Mucosa of descending colon (tissue), 3 donors: ENCODE measurements around the gene ADAMTS8. TPM values are rescaled to one million over a fixed set of nuclear protein-coding genes. Genes with fewer than 3 reads are reported as not detected.

Experiments used
- ATAC-seq: fragments of 200-7000 bp; cut with Tn5 transposase; one replicate; pipeline ENCODE4 v1.9.1; 2020; ENCODE audit warnings: mild to moderate bottlenecking, moderate library complexity
- DNase-seq, 3 donors: peaks; one replicate each; pipeline ENCODE4 v3.0.0-alpha.2; 2020
- H3K36me3 ChIP-seq: fragments of 200-600 bp; one replicate; pipeline ENCODE4 v1.8.0; 2021; ENCODE audit warnings: low read depth, mild to moderate bottlenecking
- H3K4me1 ChIP-seq: fragments of 200-600 bp; one replicate; pipeline ENCODE4 v1.8.0; 2021; ENCODE audit warnings: low read depth, mild to moderate bottlenecking
- H3K4me3 ChIP-seq: fragments of 200-600 bp; one replicate; pipeline ENCODE4 v1.8.0; 2021; ENCODE audit warnings: mild to moderate bottlenecking
- H3K9me3 ChIP-seq: fragments of 200-600 bp; one replicate; pipeline ENCODE4 v1.8.0; 2021; ENCODE audit warnings: mild to moderate bottlenecking
- intact Hi-C, 2 donors: fragments of 100-400 bp; cut with DNase I in 1 of 2; cut with micrococcal nuclease in 1 of 2; formaldehyde crosslinking; loops; one replicate each; pipeline versions ENCODE4 v1.11.0 to v1.11.1; 2022; cut with DNase I, micrococcal nuclease
- total RNA-seq, 3 donors: library from RNA; stranded (reverse); fragmentation: NEBNext Ultra II Directional in 2 of 3; extraction: Animal tissue kit (Norgen Biotek cat#: 25700) in 2 of 3; gene quantifications; one replicate each; pipeline versions ENCODE4 v1.2.1 to v1.2.4, GENCODE V29; 2021 to 2023
- TF ChIP-seq, protein P1 (sequence below): fragments of 200-600 bp; IDR thresholded peaks from one replicate; pipeline ENCODE4 v1.8.0; 2022; ENCODE audit warnings: antibody characterized with exemption, mild to moderate bottlenecking
- donor health status: DM: no; HTN: no; CAD: no; lungs with moderate emphysema.
- donor health status: DM: no; HTN: no; CAD: no.
- donor health status: DM: no; HTN: yes; CAD: no.

The ADAMTS8 gene
- total RNA-seq, 3 donors from 2014 or later: 0.38 to 10.5 (median 2.6) TPM

DNA sequence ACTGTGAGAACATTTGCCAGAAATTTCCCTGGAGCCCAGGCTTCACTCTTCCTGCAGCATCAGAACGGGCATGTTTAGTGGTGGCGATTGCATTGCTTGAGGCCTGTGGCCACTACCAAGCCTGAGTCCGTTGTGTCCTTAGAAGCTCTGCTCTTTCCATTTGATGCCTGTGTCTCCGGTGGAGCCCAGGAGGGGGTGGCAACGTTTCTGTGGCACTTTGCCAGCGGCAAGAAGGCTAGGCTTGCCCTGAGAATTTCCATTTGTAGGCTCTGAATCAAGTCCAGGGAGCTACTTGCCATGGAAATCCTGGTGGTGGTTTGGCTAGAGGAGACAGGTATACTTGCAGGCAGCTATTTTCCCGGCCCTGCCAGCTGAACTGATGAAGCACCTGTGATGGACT lies 47.1 kb downstream of the ADAMTS8 start:
- intact Hi-C loops: no loop called here
- Histone ChIP-seq H3K4me3 (no peak overlapping the region), H3K9me3 (no peaks in the 10 kb centered on the region), H3K36me3 (no peaks in the 10 kb centered on the region), H3K4me1 (no peaks in the 10 kb centered on the region)
- TF ChIP-seq, protein P1, sequence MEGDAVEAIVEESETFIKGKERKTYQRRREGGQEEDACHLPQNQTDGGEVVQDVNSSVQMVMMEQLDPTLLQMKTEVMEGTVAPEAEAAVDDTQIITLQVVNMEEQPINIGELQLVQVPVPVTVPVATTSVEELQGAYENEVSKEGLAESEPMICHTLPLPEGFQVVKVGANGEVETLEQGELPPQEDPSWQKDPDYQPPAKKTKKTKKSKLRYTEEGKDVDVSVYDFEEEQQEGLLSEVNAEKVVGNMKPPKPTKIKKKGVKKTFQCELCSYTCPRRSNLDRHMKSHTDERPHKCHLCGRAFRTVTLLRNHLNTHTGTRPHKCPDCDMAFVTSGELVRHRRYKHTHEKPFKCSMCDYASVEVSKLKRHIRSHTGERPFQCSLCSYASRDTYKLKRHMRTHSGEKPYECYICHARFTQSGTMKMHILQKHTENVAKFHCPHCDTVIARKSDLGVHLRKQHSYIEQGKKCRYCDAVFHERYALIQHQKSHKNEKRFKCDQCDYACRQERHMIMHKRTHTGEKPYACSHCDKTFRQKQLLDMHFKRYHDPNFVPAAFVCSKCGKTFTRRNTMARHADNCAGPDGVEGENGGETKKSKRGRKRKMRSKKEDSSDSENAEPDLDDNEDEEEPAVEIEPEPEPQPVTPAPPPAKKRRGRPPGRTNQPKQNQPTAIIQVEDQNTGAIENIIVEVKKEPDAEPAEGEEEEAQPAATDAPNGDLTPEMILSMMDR: no peak
- DNase-seq (no peak), ATAC-seq (no peak)

DNA sequence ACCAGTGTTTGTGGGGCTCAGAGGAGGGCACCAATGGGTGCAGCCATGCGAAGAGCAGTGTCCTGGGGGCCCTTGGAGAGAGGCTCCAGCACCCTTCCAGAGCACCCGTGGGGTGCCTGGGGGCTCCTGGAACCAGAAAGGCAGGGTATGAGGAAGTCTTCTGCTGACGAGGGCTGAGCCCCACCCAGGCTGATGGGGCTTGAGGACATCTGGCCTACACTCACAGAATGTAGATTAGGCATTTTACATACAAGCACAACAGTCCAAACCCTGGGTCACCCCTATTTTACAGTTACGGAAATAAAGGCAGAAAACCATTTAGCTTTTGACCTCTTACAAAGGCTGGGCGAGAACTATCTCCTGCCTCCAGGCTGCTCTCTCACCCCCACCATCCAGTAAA lies 47.6 kb downstream of the ADAMTS8 start:
- H3K9me3 ChIP-seq: no peaks in the 10 kb centered on the region
- H3K4me1 ChIP-seq: no peaks in the 10 kb centered on the region
- TF ChIP-seq, protein P1: no peak
- ATAC-seq (no peak), DNase-seq (no peak)
- no peaks in the 10 kb centered on the region for H3K36me3 ChIP-seq
- H3K4me3 ChIP-seq: no peak overlapping the region
- intact Hi-C loops: no loop called here

DNA sequence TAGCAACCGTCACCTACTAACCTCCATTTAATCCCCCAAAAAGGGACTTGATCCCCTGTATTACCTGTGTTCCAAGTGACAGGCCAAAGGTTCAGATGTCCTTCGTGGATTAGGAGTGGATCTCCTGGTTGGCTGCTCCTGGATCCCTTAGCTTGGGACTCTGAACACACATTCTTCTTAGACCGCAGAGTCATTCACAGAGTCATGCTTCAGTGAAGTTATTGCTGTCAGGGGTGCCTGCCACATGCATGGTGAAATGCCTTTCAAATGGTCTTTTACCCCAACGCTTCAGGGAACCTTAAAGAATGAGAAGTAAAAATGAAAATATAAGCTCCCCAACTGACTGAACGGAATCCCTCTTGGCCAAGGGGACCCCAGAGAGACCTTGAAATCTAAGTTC lies 49.1 kb downstream of the ADAMTS8 start:
- Histone ChIP-seq H3K9me3 (no peaks in the 10 kb centered on the region), H3K4me1 (no peaks in the 10 kb centered on the region), H3K4me3 (no peak overlapping the region), H3K36me3 (no peaks in the 10 kb centered on the region)
- intact Hi-C loops: no loop called here
- no peak for DNase-seq
- TF ChIP-seq, protein P1: no peak
- no peak for ATAC-seq

DNA sequence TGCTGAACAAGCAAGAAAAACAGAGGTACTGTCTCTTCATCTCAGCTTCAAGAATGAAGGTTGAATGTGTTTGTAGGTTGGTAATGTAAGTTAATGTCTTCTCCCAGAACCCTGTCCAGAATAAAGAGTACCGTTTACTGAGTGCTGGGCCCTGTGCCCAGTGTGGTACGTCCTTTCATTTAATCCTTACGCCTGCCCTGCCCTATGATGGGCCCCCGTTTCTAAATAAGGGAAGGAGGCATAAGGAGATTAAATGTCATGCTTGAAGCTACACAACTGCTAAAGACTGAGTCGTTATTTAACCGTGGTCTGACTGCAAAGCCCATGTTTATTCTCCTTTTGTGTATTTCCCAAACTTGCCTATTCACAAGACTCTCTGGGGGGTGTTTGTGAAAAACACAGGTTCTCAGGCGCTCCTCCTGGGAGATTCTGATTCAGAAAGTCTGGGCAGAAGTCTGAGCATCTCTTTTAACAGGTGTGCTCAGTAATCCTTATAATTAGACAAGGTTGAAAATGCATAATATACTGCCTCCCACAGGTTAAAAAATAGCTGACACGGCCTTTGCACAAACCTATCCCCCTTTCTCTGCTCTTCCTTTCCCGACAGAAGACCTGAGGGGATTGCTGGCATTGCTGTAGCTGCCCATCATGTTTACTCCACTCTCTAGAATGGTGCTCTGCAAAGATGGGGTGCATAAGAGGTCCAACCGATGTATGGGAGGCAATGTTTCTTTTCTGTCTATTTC lies 57.4 kb downstream of the ADAMTS8 start:
- intact Hi-C loops: no loop called here
- peak; percentile 15 for ATAC-seq

DNA sequence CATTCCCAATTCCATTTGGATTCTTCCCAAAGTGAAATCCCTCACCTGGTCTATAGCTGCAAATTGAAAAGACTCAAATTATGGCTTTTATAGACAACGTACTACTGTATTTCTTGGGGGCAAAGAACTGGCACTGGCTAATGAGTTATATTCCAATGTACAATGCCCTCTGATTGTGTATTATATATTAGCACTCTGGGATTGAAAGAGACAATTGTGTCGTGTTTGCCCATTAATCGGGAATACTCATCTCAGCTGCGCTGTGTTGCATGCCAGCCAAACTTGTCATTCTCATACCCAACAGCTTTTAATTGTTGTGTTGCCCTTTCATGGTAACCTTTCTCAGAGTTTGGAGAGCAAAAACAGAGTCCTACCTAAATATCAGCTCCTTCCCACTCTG lies 58.7 kb downstream of the ADAMTS8 start:
- TF ChIP-seq, protein P1: no peak
- Histone ChIP-seq H3K9me3 (no peaks in the 10 kb centered on the region), H3K4me1 (no peaks in the 10 kb centered on the region), H3K36me3 (no peaks in the 10 kb centered on the region), H3K4me3 (no peak overlapping the region)
- ATAC-seq (no peak), DNase-seq (no peak)
- intact Hi-C loops: no loop called here

More for the DNA sequence above, 57.4 kb downstream of the ADAMTS8 start:
- Histone ChIP-seq H3K36me3 (no peaks in the 10 kb centered on the region), H3K4me3 (no peak overlapping the region), H3K9me3 (no peaks in the 10 kb centered on the region), H3K4me1 (no peaks in the 10 kb centered on the region)
- no peak for DNase-seq
- TF ChIP-seq, protein P1: no peak
